Mesothelial cell of epicardium (in vitro differentiated cells): Measurements from ENCODE around the gene RIPOR3. TPM values are rescaled to one million over a fixed set of nuclear protein-coding genes. Genes with fewer than 3 reads are reported as not detected.

Source experiments
- DNase-seq, 2 experiments: peaks; one replicate each; pipeline ENCODE4 v3.0.0; 2021; ENCODE audit warnings: low spot score in 2 of 2; ENCODE audit not compliant: unreplicated experiment in 2 of 2
- H3K27ac Mint-ChIP-seq: 2 replicates; pipeline ENCODE4 v1.8.0; 2021; ENCODE audit warnings: mixed read lengths
- H3K27me3 Mint-ChIP-seq: 2 replicates; pipeline ENCODE4 v1.8.0; 2021; ENCODE audit warnings: low read depth, mixed read lengths
- H3K36me3 Mint-ChIP-seq: 2 replicates; pipeline ENCODE4 v1.8.0; 2021; ENCODE audit warnings: mixed read lengths
- H3K4me1 Mint-ChIP-seq: 2 replicates; pipeline ENCODE4 v1.8.0; 2021; ENCODE audit warnings: mixed read lengths
- H3K4me3 Mint-ChIP-seq: 2 replicates; pipeline ENCODE4 v1.8.0; 2021; ENCODE audit warnings: mild to moderate bottlenecking, moderate library complexity, mixed read lengths
- H3K9me3 Mint-ChIP-seq: 2 replicates; pipeline ENCODE4 v1.8.0; 2021; ENCODE audit warnings: mixed read lengths
- CTCF ChIP-seq: fragments of 200-600 bp; sonication (generic); IDR thresholded peaks from one replicate; pipeline ENCODE4 v1.5.0; 2021; ENCODE audit warnings: antibody characterized with exemption; ENCODE audit not compliant: unreplicated experiment
- total RNA-seq: library from RNA; stranded (reverse); gene quantifications from 3 replicates; pipeline ENCODE4 v1.2.1, GENCODE V29; 2021

Gene RIPOR3
- total RNA-seq, 1 donor from 2014 or later: 18.8 TPM

- no peak overlapping the region for H3K27ac Mint-ChIP-seq
- no peaks in the 10 kb centered on the region for H3K27me3 Mint-ChIP-seq
- H3K4me1 Mint-ChIP-seq: peaks cover 32% of the 10 kb centered on the region
- TF ChIP-seq CTCF: no peak
- DNase-seq: no peak
- no peak overlapping the region for H3K4me3 Mint-ChIP-seq
- peaks cover 21% of the 10 kb centered on the region for H3K36me3 Mint-ChIP-seq
- H3K9me3 Mint-ChIP-seq: no peaks in the 10 kb centered on the region
Observed at GRCh38 chr20:50567860-50568548, 123.3 kb downstream of the RIPOR3 start.

- no peak for TF ChIP-seq CTCF
- H3K4me1 Mint-ChIP-seq: peaks cover 31% of the 10 kb centered on the region
- no peak for DNase-seq
- H3K4me3 Mint-ChIP-seq: no peak overlapping the region
- peaks cover 22% of the 10 kb centered on the region for H3K36me3 Mint-ChIP-seq
- H3K9me3 Mint-ChIP-seq: no peaks in the 10 kb centered on the region
- H3K27me3 Mint-ChIP-seq: no peaks in the 10 kb centered on the region
- no peak overlapping the region for H3K27ac Mint-ChIP-seq
Observed at GRCh38 chr20:50565871-50566270, 125.5 kb downstream of the RIPOR3 start.

GRCh38 chr20:50565383-50565782, 126.0 kb downstream of the RIPOR3 start:
- Mint-ChIP-seq H3K4me1 (peaks cover 31% of the 10 kb centered on the region), H3K36me3 (peaks cover 22% of the 10 kb centered on the region), H3K4me3 (no peak overlapping the region), H3K27ac (no peak overlapping the region), H3K9me3 (no peaks in the 10 kb centered on the region), H3K27me3 (no peaks in the 10 kb centered on the region)
- DNase-seq: no peak
- no peak for TF ChIP-seq CTCF

GRCh38 chr20:50563133-50563944, 128.0 kb downstream of the RIPOR3 start:
- Mint-ChIP-seq H3K27me3 (no peaks in the 10 kb centered on the region), H3K4me1 (peaks cover 31% of the 10 kb centered on the region), H3K4me3 (no peak overlapping the region), H3K27ac (peak overlapping the region; percentile 47), H3K9me3 (no peaks in the 10 kb centered on the region), H3K36me3 (peaks cover 12% of the 10 kb centered on the region)
- no peak for DNase-seq
- no peak for TF ChIP-seq CTCF

- Mint-ChIP-seq H3K4me3 (no peak overlapping the region), H3K9me3 (no peaks in the 10 kb centered on the region), H3K27ac (peak overlapping the region; percentile 81), H3K4me1 (peaks cover 31% of the 10 kb centered on the region), H3K36me3 (peaks cover 12% of the 10 kb centered on the region), H3K27me3 (no peaks in the 10 kb centered on the region)
- DNase-seq: no peak
- no peak for TF ChIP-seq CTCF
Observed at GRCh38 chr20:50562262-50562701, 129.1 kb downstream of the RIPOR3 start.
